CD1c-positive myeloid dendritic cell (primary cell): ENCODE measurements around the gene RIT2.

ENCODE experiments used
- DNase-seq: peaks from one replicate; pipeline ENCODE4 v3.0.0-alpha.2; 2016; ENCODE audit errors: extremely low spot score

The RIT2 gene

DNA sequence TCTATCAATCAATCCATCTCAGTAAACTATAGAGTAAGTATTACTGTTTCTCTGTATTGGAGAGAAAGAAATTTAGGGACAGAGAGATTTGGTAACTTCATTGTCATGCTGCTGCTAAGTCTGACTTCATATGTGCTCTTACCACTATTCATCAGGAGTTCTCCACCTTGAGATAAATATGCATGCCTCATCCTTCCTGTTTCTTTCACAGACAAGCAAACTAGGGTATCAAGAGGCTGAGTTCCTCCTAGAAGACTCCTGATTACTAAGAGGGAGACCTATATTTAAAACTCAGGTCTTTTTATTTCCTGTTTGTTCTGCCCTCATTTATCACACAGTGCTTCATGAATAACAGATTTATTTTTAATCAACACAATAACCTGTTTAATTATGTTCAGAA, 34.1 kb downstream of the RIT2 start:
- no peak for DNase-seq

DNA sequence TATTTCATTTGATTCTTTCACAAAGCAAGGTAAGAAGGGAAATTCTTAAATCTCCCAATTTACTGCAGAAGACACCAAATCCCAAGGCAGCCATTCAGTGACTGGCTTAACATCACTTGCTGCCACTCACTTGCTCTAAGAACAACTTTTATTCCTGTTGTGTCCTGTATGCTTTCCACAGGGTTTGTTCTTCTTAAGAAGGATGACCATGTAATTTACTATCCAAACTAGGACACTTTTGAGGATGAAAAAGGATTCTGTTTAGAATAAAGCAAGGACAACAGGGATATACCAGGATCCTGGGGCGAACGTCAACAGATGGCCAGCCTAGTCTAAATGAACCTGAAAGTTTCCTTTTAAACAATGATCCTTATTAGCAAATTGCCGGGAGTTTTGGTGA, 34.8 kb downstream of the RIT2 start:
- DNase-seq: no peak

DNA sequence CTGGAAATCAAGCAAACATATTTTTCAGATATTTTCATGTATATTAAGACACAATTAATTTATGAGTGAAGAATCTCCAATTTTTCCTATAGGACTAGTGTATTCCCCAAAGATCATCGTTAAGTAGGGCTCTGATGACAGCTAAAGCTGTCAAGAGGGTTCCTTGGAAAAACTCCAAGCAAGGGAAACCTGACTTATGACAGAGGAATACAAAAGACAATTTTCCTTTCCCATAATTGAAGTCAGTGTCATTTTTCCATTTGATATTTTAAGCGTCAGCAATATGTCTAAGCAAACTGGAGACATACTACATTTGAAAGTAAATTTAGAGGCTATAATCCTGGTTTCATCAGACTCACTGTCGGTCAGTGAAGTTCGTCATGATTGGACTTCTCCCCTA, 36.1 kb downstream of the RIT2 start:
- no peak for DNase-seq

DNA sequence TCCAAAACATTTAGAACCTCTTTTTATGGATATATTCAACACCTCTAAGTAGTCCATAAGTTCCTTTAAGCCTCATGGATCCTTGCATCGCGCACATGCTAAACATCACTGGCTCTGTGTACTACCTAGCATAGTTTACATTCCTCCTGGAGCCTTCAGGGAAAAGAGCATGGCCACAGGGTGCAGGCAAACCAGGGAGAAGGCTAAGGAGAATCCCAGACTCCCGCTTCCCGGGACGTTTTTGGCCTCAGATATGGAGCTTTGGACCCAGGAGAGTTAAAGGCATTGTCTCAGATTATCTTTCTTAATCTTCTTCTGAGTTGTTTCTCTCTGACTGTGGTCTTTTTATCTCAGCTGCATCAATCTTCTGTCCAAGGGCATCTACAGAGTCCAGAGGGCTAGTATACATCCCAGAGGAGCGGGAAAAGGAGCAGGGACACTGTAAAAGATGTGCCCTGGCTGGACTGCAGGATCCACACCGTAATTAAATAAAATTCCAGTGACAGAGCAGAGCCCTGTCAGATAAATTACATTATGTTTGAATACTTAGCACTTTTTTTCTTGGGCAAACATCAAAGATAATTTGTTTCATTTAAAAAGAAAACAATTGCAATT, 36.9 kb downstream of the RIT2 start:
- no peak for DNase-seq

DNA sequence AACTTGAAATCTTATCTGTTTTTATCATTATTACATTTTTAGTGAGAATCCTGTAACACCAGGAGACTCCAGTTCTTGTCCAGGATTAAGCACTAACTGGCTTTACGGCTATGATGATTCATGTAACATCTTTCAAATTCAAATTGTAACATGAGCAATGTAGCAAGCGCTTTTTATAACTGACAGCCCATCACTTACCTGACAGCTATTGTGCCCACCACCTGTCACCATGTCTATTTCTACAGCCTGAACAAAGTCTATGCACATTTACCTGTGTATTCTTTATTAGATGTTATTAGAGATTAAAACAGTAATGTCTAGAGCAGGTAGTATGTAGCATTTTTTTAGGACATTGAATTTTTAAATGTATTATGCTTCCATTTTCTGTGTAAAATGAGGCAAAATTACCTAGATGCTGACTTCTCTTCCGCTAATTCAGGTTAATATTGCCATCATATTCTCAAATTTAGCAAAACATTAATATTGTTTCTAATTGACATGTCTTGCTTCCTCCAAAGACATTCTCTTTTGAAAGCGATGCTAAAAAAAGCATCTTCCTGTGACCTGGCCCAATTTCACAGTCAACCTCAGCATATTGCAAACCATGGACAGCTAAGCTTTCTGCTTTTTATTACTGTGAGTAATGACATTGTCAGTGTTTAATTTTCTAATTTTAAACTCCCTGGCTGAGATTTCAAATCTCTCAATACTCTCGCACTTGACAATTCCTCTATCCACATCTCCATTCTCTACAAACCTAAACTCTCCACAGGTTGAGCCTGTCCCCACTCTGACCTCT, 37.8 kb downstream of the RIT2 start:
- DNase-seq: no peak

DNA sequence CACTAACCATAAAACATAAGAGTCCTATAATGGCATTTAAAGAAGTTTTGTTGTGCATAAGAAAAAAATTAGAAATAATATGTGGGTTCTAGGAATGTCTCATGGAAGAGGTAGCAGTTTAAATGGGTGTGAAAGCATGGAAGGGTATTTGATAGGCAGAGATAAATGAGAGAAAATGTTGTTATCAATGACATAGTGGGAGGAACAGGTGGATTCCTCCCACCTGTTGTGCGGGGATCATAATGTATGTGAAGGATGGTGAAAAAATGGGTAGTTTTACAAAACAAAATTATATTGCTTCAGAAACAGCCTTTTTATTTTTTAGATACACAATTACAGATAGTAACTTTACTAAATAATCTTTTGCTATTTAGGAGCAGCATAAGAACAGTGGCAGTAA, 41.7 kb downstream of the RIT2 start:
- no peak for DNase-seq

DNA sequence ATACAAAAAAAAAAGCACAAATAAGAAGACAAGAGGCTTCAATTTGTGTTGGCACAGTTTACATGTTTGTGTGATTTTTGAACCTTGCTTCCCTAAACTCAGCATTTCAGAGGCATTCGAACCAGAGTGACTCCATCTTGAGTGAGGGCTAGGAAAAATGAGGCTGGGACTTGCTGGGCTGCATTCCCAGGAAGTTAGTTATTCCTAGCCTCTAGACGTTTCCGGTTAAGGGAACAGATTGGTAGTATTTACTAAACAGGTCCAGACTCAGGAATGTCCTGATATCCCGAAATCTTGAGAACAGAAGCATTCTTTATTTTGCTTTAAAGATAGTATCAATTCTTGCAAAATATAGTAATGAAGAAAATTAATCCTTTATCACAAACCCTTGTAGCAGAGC, 46.7 kb downstream of the RIT2 start:
- DNase-seq: no peak

DNA sequence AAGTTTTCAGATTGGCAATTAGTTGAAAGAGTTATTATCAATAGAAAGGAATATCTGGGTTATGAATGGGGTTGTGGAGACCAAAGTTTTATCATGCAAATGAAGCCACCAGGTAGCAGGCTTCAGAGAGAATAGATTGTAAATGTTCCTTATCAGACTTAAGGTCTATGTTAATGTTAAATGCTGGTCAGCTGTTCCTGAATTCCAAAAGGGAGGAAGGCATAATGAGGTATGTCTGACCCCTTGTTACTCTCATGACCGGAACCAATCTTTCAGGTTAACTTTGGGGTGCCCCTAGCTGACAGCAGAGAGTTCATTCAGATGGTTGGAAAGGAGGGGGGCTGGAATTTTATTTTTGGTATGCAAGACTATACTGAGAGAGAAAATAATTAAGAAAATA, 47.9 kb downstream of the RIT2 start:
- no peak for DNase-seq

DNA sequence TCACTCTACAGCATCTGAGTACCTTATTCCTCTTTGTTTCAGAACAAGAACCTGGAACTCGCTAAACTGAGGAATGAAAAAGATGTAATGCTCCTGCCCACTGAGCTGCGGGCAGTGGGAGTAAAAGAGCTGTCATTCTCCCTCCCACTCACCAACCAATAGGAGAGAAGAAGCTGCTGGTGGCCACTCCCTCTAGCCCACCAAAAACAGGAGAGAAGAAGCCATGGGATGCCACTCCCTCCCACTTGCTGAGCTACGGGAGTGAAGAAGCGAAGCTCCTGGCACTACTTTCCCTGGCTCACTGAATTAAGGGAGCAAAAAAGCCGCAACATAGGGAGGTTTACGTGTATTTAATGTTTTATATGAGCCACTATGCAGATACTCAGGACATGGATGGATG, 53.7 kb downstream of the RIT2 start:
- DNase-seq: no peak

DNA sequence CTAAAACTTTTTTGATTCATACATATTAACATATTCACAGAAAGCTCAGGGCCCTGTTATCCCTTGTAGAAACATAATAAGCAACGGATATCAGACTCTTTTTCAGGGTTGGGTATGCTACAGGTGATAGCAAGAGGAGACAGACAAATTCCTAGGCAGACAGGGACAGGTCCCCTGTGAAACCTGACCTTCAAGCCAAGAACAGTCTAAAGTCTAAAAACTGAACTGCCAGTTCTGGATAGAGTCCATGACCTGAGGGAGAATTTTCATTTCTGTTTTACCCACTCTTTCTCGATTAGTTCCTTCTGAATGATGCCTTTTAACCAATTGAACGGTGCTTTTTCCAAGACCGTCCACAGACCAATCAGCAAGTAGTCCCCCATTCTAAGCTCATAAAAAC, 54.2 kb downstream of the RIT2 start:
- DNase-seq: no peak

DNA sequence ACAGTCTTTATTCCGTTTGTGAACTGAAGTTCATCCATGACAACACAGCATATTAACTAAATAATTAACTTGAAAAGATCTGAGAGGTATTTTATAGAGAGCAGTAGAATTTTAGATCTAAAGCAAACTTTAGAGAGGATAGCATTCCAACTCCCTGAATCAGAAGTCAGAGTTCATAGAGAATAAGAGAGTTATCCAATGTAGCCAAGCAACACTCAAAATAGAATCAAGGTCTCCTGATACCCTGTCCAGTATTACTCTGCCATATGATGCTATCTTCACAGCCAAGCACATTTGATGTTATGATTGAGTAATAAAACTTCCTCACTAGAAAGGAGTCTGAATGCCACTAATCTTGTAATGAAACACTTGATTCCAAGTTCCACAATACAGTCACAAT, 55.5 kb downstream of the RIT2 start:
- DNase-seq: no peak

DNA sequence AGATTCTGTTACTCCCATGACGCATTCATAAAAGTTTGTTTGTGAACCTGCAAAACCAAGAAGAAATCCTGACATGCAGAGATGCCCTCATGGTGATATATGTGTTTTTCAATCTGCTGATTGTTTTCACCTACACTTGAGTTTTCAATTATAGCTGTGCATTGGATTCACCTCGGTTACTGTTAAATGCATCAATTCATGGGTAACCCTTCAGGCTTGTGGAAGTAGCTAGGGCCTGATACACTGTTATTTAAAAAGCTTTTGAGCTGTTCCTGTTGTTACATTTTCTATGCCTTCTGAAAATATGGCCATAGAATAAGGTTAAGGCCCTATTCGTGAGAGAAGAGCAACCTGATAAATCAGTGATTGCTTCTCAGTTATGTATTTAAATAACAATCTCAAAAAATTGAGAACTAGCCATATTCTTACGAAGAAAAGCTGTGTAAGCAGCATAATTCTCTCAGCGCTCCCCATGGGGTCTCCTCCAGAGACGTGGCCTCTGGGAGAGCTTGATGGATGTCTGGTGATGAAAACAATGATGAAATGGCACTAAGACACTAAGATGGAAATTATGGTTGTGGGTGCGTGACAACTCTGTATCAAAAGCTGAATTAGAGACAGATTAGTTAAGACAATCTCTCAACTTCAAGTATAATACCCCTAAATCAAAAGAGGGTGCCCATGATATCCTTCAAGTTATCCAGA, 60.5 kb downstream of the RIT2 start:
- no peak for DNase-seq

DNA sequence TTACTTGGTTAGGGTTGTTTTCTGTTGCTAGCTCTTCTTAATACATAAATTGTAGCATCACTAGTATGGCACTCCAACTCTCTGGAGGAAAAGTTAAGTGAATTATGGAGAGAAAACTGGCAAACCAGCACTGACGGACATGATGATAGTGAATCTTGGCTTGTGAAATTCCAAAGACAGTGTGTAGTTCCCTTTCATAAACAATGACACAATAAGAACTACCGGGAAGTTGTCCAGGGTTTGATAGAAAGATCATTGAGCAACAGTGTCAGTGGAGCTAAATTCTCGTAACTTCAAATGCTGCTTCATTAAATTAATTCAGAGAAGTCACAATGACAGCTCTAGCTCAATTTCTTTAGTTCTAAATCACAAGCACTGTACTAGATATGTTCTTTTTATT, 66.5 kb downstream of the RIT2 start:
- no peak for DNase-seq

DNA sequence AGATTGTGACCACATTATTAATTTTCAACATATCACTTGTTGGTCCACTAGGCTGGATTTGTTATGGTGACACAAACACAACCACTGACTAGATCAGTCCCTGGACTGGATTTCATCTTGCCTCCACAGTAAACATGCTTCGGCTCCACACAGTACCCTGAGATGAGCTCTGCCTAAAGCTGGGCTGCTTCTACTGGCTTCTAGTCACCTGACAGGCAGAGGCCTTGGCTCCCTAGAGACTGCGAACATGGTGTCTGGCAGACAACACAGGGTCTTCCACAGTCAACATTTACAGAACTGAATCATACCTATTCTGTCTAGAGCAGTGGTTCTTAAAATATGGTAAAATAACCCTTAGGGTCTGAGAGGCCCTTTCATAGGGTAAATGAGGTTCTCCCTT, 69.2 kb downstream of the RIT2 start:
- DNase-seq: no peak

DNA sequence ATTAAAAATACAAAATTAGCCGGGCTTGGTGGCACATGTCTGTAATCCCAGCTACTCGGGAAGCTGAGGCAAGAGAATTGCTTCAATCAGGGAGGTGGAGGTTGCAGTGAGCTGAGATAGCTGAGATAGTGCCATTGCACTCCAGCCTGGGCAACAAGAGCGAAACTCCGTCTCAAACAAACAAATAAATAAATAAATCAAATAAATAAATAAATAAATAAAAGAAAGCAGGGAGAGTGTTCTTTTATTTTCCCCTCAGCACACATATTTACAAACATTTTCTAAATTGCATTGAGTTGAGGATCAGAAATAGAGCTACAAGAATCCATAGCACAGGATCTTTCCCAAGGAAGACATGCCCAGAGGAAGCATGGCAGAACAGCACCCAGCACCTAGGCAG, 71.9 kb downstream of the RIT2 start:
- no peak for DNase-seq

DNA sequence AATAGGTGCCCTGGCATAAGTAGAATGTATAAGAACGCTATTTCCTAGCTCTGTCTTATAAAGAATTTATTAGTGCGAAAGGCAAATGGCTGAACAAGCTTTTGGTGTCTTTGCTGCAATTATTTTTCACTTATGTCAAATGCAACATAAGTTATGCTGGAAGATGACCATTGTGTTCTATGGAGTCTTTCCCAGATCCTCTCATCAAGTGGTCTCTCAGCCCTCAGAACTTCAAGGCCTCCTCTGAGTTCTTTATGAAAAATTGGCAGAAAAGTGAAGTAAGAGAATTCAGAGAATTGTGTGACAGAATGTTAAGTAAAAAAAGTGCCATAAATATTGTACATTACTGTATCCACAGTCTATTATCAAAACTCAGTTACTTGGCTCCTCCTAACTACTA, 75.2 kb downstream of the RIT2 start:
- DNase-seq: no peak

DNA sequence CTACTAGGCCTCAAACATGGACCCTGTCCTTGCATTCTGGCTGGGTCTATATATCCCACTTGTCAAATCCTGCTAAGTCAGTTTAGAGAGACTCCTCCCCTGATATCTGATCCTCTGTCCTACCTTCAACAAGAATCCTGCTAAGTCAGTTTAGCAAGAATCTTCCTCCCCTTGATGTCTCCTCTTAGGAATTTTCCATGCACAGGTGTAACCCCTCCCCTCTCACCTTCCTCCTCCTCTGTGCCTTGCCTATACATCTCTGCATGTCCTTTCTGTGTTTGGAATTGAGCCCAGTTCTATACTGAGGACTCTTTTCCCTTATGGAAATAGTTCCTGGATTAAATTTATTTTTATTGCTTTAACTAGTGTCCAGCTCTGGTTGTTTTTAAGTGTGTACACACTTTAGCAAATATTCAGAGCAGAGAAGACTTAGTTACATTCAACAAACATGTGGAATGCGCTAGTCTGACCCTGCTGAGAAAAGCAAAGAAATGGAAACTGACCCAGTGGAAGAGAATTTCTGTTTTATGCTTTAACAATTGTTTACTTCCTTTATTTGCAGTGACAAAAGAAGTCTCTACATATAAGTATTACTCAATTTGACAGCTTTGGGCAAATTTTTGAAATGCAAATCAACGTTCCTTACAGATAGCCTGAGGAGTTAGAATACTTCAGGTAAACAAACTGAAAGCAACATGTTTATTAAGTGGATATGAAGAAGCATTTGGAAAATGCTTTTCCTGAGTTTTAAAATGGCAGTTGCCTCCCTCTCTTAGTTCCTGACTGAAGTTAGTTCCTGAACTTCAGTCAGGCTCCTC, 80.6 kb downstream of the RIT2 start:
- DNase-seq: no peak

DNA sequence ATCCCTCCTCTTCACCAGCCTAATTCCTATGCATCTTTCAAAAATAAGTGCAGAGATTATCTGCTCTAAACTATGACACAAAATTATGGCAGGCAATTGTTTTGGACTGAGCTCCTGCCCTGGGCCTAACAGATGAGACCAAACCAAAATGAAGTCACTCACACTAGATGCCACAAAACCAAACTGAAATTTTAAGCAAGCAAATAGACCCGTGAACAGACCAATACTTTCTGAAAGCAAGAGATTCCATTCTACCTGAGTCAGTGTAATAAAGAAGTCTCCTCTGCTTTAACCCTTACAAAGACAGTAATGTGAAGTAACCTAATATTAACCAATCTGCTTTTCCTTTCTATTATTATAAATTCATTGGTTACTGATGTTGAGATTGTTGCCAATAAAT, 84.3 kb downstream of the RIT2 start:
- no peak for DNase-seq

DNA sequence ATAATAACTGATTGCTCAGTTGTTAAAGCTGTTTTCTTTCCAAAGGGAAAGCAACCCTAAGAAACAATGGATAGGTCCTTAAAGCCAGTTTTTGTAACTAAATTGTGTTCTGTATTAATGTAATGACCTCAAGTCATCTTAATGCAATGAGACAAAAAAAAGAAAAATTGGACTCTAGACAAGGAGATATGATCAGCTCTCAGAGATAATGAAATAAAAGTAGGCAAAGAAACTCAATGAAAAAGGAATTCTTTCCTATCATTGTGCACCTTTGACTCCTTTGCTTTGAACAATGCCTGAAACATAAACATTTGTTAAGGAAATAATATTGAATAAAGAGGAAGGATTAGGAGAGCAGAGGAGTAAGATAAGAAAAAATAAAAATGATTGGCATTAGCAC, 86.1 kb downstream of the RIT2 start:
- no peak for DNase-seq

DNA sequence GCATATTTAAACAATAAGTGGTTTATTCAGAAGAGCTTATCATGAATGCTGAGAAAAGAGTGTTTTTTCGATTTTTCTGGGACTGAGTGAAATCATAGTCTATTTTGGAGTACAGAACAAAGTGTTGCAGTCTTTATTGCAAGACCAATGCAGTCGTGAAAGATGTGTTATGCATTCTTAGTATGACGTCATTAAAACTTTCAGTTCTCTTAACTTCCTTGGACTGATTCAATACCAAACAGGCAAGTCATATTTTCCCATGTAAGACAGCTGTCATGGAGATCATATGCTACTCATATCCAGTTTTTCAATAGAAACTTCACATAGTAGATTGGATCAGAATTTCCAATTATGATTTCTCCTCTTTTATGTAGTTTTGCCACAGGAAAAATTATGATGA, 92.6 kb downstream of the RIT2 start:
- DNase-seq: no peak

DNA sequence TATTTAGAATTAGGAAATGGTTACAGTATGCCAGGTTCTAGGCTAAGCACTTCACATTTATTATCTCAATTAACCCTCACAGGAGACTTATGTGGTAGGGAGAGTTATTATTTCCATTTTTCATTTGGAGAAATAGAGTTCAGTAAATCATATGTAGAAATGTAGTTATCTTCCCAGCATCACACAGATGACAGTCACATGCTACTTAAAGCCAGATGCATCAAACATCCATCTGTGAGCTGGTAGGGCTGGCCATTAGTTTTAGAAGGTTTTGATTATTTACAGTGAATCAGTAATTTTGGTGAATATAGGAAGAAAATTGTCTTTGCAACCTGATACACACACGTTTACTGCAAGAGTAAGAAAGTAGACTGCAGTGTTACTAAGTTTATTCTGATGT, 97.9 kb downstream of the RIT2 start:
- no peak for DNase-seq

DNA sequence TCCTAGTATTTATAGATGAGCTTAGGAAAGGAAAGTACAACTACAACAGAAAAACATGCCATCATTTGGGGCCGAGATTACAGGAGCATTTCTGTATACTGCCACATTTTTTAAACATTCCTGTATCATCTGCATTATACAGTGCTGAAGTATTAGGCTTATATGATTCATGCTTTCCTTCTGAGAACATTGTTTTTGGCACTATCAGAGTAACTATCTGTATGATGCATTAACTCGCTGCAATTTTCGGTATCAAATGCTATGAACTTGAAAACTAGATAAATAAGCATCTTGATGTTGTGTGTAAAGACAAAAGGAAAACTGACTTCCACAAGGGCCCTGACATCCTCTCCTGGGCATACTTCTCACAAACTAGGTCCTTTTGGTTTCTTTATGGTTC, 102.0 kb downstream of the RIT2 start:
- no peak for DNase-seq
